ENCODE data around the gene HOXD3. TPM values are rescaled to one million over a fixed set of nuclear protein-coding genes. Genes with fewer than 3 reads are reported as not detected.

HOXD3 gene
- total and polyA plus RNA-seq, 2 experiments from 2014 or later: not detected

DNA sequence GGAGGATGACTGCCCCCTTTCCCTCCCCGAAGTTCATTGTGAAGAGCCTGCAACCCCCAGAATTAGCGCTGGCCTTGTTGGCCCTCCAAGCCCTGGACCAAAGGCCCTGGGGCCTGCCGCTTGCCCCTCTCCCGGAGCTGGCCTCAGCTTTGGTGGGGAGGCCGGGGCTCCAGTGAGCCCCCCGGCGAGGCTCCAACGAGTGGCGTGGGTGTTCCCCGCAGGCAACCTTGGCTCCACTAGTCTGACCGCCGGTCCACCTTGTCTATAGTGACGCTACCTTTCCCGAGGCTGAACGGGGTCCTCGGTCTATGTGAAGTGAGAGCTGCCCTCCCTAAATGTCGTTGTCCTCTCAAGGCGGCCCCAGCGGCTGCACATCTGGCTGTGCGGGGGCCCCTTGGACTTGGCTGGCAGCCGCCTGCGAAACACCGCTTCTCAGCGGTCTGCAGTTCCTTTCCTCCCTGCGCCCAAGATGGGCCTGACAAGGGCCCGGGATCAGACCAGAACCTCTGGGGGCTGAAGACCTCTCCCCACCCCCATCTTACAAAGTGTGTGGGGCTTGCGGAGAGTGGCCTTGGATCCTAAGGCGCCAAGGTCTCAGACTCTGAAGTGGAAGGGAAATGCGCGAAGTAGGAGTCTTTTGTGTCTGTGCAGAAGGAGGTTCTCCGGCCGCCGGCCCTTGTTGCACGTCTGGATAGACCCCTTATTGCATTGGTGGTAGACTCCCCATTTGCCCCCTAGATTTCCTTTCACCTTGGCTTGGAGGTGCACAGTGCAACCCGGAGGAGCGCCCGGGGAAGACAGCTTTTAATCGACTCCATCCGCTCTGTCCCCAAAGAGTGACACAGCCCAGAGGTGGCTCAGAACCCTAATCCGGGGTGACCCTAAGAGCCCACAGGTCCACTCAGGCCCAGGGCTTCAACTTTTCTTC, 44.5 kb upstream of the HOXD3 start:
- Histone ChIP-seq H3F3A (replicated peaks; ENCODE audit: low read depth) (peaks cover 52% of the 10 kb centered on the region), H3K27me3 (ENCODE audit: insufficient read depth) (peaks cover 100% of the 10 kb centered on the region), H4K20me1 (replicated peaks; ENCODE audit: insufficient read depth) (peaks cover 35% of the 10 kb centered on the region), H3K4me3 (no peak overlapping the region), H3K36me3 (ENCODE audit: insufficient read depth) (no peaks in the 10 kb centered on the region), H2AFZ (no peak overlapping the region), H3K4me2 (no peak overlapping the region), H3K27ac (ENCODE audit: low read depth) (no peak overlapping the region), H3K9me2 (ENCODE audit: insufficient read depth) (no peaks in the 10 kb centered on the region), H3K4me1 (ENCODE audit: insufficient read depth) (peaks cover 38% of the 10 kb centered on the region), H3K79me2 (replicated peaks; ENCODE audit: insufficient read depth) (no peaks in the 10 kb centered on the region)
- no peak for DNase-seq (ENCODE audit: low spot score)
- Mint-ChIP-seq H3K36me3 (ENCODE audit: low read depth) (peaks cover 6% of the 10 kb centered on the region; the same call in 1 of the 3 replicates), H3K27ac (no peak overlapping the region), H3K9me3 (peaks cover 13% of the 10 kb centered on the region), H3K27me3 (ENCODE audit: insufficient read depth, low read depth, poor library complexity) (peaks cover 98% of the 10 kb centered on the region), H3K4me3 (no peak overlapping the region), H3K4me1 (peaks cover 17% of the 10 kb centered on the region)
- TF ChIP-seq ZNF331 (CRISPR knock-in tag; IDR thresholded peaks at IDR 0.05; ENCODE audit: low read depth) (no peak), EZH2phosphoT487 (IDR thresholded peaks at IDR 0.05; ENCODE audit: unreplicated experiment) (peak; percentile 77), EZH2 (IDR thresholded peaks at IDR 0.05; ENCODE audit: low read depth, unreplicated experiment) (peak; percentile 96), JUNB (IDR thresholded peaks at IDR 0.05; ENCODE audit: unreplicated experiment) (no peak), ZNF462 (CRISPR knock-in tag; IDR thresholded peaks at IDR 0.05) (no peak)
- no peak for ATAC-seq
